Embryonic facial prominence (tissue), 1 donor: Measurements from ENCODE around the gene TMEM88.

Experiments
- DNase-seq: peaks from one replicate; pipeline ENCODE4 v3.0.0-alpha.2; 2016; ENCODE audit errors: extremely low spot score

TMEM88 gene

DNA sequence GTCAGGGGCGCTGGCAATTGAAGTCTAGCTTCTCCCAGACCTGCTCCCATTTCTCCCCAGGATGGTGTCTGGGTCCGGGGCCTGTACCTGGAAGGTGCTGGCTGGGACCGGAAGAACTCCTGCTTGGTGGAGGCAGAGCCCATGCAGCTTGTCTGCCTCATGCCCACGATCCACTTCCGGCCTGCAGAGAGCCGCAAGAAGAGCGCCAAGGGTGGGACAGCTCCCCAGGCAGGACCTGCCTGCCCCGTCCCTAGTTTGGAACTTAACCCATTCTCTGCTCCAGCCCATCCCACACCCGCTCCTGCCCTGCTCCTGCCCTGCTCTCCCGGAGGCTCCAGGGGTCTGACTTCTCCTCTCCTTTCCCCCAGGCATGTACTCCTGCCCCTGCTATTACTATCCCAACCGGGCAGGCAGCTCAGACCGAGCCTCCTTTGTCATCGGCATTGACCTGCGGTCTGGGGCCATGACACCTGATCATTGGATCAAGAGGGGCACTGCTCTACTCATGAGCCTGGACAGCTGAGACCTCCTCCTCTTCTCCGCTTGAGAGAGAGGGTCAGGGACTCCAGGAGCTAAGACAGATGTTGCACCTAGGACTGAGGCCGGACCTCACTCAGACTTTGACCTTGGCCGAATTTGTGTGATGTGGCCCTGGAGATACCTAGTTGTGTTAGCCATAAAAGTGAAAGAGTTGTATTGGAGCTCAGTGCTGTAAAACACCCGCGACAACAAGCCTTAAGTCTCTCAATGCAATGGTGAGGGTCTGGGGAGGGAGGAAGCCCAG lies 21.7 kb upstream of the TMEM88 start:
- no peak for DNase-seq

DNA sequence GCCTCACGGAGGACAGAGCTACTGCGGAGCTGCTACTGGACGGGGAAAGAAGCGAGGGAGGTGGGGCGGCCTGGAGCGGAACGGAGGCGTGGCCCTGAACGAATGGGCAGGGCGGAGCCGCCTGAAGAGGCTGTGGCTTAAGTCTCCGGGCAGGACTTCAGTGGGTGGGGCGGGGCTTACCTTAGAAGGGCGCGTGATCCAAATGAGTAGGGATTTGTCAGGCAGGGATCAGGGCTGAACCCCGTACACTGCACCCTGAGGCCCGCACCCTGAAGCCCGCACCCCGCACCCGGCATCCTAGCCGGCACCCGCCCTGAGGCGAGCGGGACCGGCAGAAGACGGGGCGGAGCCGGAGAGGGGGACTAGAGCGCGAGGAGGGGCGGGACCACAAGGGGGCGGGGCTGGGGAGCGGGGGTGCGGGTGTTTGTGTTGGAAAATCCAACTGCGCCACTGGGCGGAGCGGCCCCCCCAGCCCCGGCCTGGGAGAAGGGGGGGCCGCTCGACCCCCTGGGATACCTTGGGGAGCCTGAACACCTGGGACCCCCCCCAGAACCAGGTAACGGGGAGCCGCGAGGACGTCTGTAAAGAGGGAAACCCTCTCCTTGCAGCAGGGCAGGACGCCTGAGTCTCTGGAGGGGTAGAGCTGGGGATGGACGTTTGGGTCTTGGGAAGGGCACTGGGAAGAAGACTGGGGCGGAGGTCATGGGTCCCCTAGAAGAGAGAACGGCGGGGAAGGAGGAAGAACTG lies 20.9 kb upstream of the TMEM88 start, which contains the start of gene KDM6B:
KDM6B (plus strand) TSS at position 423 of the 747 bp plus-strand sequence. CDS start 11,338 bp downstream, outside the sequence.
- peak; percentile 88 for DNase-seq

DNA sequence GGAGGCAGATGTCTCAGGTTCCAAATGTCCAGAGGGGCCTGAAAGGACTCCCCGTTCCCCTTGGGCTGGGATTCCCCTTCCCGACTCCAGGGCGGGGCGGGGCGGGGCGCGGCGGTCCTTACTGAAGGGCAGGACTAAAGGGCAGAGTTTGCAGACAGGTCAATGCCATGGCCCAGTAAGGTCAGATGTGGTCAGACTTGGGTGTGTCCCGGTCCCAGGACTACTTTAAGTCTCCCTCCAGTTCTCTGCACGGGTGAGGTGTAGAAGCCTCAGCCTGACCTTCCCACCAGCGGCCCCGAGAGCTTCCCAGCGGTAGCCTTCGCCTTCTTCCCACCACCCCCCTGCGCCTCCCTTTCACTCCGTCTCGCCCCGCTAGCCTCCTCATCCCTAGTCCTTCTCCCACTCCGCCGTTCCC lies 20.3 kb upstream of the TMEM88 start:
- DNase-seq, result no peak

DNA sequence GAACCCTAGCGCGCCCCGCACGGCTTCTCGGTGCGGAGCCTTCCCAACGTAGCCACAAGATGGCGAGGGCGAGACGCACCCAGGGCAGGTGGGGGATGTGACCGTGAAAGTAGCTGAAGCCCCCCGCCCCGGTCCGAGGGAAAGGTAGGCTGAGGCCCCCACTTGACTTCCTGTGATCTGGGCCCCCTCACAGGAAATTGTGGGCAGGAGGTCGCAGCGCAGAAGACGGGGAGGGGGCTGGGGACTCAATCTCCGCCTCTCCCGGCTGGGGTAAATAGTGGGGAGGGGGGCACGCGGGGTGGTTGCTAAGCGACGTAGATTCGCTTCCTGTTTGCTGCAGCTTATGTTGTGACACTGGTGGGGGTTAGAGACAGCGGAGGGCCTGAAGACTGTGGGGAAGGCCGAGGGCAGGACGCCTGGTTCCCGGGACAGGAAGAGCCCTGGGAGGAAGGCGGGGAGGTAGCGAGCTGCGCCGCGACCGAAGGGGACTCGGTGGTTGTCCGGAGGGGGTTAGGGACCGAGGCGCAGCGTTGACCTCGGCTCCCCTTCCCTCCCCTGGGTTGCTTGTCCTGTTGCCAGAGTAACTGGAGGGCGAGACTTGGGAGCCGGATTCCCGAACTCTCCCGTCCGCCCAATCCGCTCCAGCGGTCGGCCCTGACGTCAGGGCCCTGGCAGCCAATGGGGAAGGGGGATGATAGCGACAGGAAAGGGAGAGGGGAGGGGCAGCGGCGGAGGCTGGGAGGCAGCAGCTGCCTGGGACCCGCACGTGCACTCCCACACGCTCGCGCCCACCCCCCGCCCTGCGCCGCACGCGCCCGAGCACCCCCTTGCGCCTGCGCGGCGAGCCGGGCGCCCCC lies 19.7 kb upstream of the TMEM88 start:
- peak; percentile 98 for DNase-seq

DNA sequence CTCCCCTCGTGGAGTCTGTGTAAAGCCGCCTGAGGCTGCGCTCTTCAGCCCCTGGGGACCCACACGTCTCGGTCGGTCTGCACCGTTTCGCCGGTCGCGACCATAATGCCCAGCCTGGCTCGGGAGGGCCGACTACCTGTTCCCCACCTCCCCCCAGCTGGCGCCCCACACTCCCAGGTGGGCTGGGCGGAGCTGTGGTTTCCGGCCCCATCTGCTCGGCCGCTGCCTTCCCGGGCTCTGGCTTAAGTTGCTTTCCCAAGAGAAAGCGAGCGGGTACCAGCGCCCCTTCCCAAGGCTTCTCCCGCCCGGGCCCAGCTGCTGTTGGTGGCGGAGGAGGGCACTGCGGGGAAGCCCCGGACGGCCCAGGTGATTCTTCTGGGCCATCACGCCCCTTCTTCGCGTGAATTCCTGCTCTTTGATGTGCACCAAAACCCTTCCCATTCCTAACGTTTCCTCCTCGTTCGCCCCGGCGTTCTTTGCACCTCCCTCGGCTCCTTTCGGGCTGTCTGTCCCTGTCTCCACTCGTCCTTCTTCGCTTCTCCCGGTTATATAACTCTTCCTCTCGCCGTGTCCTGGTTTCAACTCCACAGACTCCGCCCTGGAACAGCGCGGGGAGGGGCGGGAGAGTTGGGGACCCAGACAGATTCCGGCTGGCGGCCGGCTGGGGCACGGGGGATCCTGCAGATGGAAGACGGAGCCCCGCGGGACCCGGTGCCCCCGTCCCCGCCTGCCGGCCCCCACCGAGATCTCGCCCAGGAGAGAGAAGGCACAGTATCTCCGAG lies 18.9 kb upstream of the TMEM88 start:
- DNase-seq, result peak; percentile 45

DNA sequence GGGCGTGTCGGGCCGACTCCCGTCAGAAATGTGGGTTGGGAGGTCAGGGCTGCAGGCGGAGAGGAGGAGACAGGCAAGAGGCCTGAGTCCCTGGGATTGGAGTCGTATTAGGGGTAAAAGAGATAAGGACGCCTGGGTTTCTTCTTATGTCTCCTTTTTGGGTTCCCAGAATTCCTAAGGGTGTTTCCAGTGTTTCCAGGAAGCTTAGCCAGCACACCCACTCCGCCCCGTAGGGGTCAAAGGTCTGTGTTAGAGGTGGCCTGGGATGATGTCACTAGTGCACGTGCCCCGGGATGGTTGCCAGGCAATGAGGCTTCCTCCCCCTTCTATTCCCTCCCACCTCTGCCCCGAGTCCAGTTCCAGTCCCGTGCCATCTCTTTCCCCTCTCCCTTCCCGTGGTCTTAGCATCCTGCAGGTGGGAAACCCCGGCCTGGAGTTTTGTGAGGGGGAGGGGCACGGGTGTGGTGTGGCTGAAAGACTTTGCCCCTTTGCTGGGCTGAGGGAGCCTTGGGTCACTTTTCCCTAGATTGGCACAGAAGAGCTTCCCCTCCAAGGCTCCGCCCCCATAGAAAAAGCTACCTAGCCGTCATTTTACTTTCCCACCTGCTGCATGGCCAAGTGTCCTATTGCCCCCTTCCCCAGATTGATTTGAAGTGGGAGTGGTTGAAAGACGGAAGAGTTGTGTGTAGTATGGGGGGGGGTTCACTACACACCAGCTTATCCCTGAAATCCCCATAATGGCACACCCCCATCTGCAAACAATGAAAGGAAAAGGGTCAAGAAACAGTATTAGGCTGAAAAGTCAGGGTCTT lies 18.1 kb upstream of the TMEM88 start:
- DNase-seq, result peak; percentile 87

DNA sequence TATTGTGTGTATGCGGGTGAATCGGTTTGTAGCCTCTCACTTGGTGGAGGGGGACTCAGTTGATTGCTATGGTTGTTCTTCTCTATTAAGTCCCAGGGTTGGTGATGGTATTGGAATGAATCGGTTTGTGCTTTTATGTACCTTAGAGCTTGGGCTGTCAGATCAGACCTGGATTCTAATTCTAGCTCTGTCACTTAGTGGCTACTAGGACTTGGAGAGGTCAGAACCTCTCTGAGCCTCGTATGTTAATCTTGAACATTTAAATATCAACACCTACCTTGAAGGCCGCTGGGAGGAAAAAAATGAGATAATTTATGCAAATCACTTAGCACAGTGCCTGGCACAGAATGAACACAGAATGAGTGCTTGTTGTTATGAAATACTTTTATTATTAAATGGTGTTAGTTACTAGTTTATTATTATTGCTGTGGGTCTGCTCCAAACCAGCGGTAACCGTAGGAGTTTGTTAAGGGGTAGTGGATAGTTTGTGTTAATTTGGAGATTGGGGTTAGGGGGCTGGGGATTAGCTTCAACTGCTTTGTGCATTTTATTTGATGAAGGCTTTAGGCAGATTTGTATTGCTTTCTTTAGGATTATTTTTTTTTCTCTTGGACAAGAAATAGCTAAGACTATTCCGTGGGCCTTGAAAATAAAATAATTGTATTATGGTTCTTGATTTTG lies 17.3 kb upstream of the TMEM88 start:
- DNase-seq, result no peak

DNA sequence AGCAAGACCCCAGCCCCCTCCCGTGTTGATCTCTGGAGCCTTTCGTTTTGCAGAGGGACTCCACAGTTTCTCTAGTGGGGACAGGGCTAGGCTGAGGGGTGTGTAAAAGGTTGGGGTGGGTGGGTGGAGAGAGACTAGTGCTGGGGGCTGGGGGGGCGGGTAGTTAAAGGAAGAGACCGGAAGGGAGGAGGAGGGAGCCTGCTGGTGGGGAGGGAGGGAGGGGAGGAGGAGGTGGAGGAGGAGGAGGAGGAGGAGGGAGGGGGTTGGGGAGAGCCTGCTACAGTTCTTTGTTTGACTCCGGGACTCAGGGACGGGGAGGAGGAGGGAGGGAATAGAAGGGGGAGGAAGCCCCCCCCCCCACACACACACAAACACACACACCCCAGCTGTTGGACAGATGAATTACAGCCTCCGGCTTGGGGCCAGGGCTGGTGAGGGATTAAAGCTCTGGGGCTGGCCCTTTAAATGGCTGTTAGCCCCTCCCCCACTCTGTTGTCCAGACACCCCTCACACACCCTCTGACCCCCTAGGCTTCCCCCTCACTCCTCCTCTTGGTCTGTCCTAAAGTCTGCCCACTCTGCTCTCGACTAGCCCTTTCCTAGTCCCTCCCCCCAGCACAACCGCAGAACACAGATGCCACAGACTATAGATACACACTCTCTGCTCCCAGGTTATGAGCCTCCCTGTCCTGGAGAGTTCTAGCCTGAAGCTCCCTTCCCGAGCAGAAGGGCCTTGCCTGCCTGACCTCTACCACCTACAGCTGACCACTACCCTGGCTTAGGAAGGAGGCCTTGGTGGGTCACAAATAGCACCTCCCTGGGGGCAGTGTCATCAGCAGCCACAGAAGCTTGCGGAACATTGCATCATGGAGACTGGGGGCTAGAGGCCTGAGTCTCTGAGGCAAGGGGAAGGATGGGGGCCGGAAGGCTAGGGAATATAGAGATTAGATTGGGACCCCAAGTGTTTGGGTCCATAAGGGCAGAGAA lies 16.5 kb upstream of the TMEM88 start:
- peak; percentile 51 for DNase-seq

DNA sequence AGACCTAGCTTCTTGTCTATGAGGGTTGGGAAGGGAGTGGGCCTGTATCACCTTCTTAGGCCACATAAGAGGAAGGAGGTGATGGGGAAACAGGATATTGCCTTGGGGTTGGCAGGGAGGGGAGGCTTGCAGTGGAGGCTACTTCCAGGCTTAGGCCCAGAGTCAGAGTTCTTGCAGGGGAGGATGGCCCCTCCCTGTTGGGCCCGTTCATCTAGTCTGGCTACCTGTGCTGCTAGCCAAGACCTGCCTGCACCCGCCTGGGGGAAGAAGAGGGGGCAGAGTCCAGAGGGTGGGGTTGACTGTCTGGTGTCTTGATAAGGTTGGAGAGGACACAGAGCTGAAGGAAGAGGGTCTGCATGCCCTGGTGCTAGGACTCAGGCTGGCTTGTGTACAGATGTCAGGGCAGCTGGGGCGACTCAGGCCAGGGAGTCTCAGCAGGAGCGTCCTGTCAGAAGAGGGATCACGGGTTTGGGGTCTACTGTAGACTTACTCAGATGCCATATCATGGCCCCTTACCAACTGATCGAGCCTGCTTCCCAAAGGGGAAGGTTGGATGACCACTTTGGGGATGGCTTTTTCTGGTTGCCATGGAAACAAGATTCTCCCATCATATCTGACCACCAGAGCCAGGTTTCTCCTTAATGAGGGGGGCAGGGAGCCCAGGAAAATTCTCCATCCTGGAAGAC lies 15.5 kb upstream of the TMEM88 start:
- DNase-seq, result no peak

DNA sequence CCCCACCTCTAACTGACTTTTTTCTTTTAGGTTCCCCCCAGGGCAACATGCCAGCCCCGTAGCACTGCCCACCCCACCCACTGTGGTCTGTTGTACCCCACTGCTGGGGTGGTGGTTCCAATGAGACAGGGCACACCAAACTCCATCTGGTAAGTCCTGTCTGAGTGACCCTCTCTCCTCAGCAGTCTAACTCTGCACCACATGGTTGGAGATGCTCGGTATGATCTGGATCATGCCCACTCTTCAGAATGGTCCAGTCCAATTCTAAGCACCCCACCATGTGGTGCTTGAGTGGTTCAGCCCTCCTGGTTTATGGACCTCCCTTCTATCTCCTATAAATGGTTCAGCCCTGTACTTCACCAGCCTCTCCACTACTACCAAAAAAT lies 15.0 kb upstream of the TMEM88 start:
- no peak for DNase-seq

DNA sequence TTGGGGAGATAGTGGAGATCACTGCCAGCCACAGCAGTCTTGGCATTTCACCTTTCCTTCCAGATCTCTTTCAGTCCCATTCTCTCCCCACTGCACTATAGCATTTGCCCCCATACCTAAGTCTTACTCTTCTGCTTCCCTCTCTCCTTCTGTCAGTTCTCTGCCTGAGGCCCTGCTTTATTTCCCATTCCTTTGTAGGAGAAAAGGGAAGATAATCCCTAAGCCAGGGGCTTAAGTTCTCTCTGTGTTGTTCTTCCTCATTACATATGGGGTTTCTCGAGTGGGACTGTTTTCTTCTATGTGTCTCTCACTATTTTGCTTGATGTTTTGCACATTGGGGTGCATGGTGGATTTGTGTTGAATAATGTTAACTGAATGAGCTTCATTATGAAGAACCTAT lies 14.4 kb upstream of the TMEM88 start:
- no peak for DNase-seq

DNA sequence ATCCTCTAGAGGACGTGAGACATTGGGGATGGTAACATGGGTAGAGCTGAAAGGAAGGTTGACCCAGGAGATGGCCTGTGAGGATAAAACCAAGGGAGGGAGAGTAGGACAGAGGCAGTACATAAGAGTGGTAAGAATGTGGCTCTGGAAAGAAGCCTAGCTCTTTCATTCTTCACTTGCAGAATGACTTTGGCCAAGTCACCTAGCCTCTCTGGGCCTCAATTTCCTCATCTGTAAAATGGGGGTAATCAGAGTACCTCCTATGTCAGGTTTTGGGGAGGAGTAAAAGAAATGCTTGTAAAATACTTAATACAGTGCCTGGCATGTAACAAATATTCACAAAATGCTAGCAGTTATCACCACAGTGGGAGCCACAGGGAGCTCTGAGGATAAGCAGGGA lies 14.0 kb upstream of the TMEM88 start:
- DNase-seq, result no peak

DNA sequence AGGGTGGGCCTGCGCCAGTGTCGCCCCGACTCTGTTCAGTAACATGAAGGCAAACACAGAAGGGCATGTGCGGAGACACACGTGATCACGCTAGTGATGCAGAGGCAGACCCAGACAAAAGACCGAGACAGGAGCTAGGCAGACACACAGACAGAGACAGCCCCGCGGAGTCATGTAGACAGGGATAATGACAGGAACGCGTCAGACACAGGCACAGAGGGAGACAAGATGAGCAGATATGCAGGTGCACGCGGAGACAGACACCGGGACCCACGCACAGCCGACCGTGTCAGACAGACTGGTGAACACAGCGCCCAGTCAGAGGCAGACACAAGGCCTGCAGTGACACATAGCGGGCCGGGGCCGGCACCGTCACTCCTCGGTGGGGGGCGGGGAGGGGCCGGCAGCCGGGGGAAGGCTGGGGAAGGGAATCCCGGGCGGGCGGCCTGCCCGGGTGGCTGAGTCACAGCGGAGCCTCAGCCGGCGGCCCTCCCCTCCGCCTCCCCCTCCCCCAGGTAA lies 13.4 kb upstream of the TMEM88 start:
- DNase-seq, result no peak

DNA sequence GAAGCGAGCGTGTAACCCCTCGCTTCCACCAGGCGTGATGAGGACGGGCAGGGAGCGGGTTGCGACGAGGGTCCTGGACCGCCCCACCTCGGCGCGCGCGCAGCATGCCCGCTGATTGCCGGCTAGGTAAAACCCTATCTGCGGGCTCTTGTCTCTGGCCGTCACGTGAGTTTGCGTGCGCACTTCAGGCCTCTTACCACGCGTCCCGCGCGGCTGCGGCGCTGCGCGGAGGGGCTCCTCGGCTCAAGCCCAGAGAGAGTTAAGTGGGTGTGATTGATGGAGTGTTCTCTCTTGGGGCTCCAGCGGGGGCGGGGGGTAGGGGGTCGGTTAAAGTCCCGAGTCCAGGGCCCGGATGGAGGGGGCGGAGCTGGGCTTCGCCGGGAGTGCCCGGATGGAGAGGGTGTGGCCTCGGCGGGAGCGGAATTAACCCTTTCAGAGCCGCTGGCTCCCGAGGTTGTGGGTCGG lies 12.9 kb upstream of the TMEM88 start:
- peak; percentile 85 for DNase-seq

DNA sequence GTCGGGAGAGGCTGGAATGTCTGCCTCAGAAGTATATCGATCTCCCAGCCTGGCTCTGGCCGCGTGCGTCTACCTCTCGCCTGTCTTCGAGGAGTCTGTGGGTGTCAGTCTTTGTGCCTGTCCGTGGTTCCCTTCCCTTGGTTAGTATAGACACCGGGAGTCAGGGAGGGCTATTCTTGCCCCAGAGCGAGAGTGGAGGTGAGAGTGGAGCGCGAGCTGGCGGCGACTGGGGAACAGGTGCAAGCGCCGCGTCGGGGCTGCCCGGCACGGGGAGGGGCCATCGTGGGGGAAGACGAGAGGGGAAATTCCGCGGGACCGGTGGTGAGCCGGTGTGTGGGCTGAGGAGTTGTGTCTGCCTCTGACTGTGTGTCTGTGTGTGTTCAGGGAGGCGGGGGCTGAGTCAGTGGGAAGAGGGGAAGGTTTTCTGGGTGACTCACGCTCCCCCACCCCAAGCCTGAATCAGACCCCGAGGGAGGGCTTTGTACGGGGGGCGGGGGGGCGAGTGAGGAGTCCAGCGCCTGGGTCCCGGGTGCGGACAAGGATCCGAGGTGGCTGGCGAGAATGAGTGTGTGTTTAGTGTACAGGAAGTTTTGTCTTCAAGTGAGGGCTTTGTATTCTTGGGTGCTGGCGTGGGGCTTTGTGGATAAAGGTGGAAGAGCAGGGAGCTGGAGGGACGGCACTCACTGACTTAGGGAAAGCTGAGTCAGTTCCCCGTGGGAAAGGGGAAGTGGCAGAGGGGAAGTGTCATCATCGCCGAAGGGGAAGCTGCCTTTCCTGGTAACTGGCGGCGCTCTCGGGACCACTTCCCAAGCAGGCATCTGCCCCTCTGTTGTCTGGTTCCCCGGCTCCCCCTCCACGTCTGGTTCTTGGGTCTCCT lies 12.2 kb upstream of the TMEM88 start:
- DNase-seq, result no peak

DNA sequence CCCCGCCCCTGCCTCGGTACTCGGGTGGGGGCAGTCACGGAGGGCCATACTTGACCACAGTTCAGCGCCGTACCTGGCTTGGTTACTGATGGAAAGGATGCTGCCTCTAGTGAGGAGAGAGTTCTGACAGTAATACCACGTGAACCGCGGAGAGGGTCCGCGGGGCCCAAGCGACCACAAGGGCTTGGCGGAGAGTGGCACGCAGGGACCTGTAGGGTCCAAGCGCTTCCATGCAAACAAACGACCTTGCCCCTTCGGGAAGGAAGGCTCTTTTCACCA lies 11.7 kb upstream of the TMEM88 start:
- no peak for DNase-seq
